Measurements from ENCODE around the gene PPP4R4.
"Not testable (repeated sequence)": the region's sequence is repeated elsewhere in the genome, so short reads cannot be mapped to it uniquely, and the experiment has no call there.

The PPP4R4 gene

DNA sequence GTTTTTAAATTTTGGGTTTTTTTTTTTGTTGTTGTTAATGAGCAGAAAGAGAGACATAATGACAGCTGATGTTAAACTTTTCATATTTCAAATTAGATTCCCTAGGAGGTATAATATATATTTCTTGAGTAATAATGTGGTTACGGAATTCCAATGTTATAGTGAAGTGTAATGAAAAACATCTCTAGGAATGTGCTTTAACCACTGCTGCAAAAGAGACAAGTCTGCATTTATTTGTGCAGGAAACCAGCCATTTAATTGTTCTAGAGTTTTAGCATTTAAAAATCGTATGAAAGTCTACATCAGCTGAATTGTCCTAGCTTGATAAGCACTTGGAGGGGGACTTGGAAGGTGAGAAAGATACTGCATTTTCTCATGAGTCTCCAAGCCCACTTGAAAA is 104.6 kb downstream of the PPP4R4 start:
- no peak for DNase-seq

- DNase-seq: no peak
These were observed 109.0 kb downstream of the PPP4R4 start for GRCh38 chr14:94282991-94283723.

- DNase-seq: no peak
These were observed 110.1 kb downstream of the PPP4R4 start for GRCh38 chr14:94284221-94284620.

- no peak for DNase-seq
These were observed 111.0 kb downstream of the PPP4R4 start for GRCh38 chr14:94285158-94285557.

GRCh38 chr14:94288610-94289465 is 114.7 kb downstream of the PPP4R4 start:
- no peak for DNase-seq

- no peak for DNase-seq
These were observed 116.1 kb downstream of the PPP4R4 start for GRCh38 chr14:94290197-94290596.

- no peak for DNase-seq
These were observed 117.2 kb downstream of the PPP4R4 start for GRCh38 chr14:94291159-94291905.

- DNase-seq: no peak
These were observed 117.9 kb downstream of the PPP4R4 start for GRCh38 chr14:94291906-94292525.

- no peak for DNase-seq
These were observed 118.4 kb downstream of the PPP4R4 start for GRCh38 chr14:94292526-94292871.

GRCh38 chr14:94292872-94293577 is 118.9 kb downstream of the PPP4R4 start, which contains the start of gene SERPINA10:
SERPINA10 (minus strand) TSS chr14:94293268; CDS start chr14:94290593, 2,675 bp downstream.
- no peak for DNase-seq

DNA sequence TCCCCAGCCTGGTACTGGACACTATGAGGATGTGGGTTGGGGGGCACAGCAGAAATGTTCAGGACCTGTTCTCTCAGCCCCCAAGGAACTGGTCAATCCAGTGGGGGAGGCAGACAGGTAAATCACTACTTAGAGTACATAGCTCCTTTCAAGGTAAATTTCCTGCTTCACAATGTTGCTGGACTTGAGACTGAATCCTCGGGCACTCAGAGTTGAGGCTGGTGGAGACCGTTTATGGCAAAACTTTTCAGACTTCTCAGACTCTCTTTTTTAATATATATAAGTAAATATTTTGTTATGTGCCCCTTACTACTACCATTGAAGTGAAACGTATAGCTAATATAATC is 119.4 kb downstream of the PPP4R4 start:
- no peak for DNase-seq

DNA sequence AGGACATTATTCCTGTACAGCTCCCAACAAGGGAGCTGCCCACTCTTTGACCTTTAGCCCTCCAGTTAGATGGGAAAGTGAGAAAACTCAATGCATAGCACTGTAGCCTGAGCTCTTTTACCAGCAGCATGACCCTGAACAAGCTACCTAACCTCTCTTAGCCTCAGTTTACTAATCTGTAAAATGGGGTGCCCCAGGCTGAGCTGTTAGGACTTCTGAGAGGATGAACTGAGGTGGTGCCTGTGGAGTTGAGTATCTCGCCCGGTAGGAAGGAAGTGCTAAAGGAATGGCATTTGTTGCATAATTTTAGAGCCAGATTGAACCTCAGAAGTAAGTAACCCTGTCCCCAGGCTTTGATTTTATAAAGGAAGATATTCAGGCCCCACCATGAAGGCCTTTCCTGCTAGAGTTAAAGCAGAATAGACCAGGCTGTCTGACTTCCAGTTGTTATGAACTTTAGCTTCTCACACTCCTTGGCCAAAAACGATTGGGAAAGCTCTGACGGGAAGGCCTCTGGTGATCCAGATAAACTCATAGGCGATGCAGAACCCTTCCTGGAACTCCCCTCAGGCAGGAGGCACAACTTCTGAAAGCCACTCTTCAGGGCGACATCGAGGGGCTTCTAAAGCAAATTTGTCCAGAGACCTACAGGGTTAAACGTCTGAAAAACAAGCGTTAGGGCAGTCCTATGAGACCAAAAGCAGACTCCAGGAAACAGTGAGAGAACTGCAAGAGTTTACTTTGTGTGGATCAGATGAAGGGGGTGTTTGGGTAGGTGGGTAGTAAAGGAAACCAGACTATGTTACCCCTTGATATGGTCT is 121.4 kb downstream of the PPP4R4 start:
- DNase-seq: no peak

- not testable (repeated sequence) for DNase-seq
These were observed 122.0 kb downstream of the PPP4R4 start for GRCh38 chr14:94296181-94296545.

DNA sequence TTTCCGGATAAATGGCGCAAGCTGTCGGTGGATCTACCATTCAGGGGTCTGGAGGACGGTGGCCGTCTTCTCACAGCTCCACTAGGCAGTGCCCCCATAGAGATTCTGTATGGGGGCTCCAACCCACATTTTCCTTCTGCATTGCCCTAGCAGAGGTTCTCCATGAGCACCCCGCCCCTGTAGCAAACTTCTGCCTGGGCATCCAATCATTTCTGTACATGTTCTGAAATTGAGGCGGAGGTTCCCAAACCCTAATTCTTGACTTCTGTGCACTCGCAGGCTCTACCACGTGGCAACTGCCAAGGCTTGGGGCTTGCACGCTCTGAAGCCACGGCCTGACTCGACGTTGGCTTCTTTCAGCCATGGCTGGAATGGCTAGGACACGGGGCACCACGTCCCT is 124.0 kb downstream of the PPP4R4 start:
- no peak for DNase-seq

DNA sequence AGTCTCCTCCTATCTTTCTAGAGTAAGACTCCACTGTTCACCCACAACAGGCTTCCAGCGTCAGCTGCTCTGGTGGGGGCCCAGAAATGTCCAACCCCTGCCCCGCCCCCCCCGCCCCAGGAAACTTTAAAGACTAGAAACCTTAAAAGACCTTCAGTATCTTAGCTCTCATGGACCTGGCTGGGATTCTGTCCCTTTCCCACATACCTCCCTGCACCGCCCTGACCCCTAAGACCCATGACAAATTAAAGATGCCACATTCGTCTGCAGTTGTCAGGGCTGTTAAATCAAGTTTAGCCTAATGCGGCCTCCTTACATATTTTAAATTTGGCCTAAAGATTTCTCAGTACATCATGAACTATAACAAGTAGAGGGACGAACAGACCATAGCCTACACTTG is 129.0 kb downstream of the PPP4R4 start:
- DNase-seq: no peak

GRCh38 chr14:94304243-94304642 is 130.1 kb downstream of the PPP4R4 start:
- no peak for DNase-seq

GRCh38 chr14:94305620-94306019 is 131.5 kb downstream of the PPP4R4 start:
- no peak for DNase-seq

DNA sequence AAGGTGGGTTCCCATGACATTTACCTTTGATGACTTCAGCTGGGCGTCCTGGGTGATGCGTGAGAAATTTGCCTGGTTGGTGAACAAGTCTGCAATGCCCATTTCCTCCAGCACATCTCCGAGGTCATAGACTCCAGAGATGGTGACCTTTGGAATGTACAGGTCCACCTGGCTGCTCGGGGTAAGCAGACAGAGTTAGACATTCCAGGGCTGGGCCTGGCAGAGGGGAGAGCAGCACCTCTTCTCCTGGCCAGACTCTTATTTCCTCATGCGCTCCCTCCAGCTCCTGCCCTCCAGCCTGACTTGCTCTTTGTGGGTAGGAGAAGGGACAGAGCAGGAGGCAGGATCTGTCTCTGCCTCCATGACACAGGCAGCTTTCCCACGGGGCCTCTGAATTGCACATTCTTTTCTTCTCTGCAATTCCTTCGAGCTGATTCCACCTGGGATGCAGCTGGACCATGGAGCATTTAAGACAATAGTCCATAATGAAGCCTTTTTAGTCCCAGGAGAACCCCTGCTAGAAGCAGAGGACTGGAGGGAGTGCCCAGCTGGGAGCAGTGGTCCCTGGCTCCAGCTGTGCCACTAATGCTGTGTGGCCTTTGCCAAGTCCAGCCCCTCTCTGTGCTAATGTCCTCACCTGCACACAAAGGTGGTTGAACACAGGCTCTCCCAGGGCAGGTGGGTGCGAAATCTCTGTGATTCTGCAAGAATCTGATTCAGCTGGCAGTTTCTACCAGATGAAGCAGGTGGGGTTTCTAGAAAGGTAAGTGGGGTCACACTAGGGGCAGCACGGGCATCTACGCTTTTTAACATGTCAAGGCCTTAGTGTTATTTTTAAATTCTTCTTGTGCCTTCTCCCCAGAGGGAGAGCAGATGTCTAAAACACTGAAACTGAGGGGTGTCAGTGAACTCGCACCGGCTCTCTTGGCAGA is 132.2 kb downstream of the PPP4R4 start:
- DNase-seq: no peak

- DNase-seq: no peak
These were observed 133.4 kb downstream of the PPP4R4 start for GRCh38 chr14:94307410-94307992.

DNA sequence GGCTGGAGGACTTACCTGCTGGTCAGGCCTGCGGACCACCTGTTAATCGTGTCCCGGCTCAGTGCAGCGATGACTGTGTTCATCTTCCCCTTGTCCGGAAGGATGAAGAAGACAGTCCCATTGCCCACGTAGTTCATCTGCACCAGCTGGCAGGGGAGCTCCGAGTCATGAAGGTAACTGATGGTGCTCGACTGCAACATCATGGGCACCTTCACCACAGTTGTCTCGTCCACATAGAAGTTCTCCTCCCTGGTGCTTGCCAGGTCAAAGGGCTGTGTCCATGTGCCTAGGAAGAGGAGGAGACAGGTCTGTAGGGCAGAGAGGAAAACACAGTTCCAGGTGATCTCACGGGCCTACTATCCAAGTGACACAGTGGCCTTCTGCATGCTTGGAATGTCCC is 135.6 kb downstream of the PPP4R4 start:
- DNase-seq: no peak

All from CD4-positive, alpha-beta T cell treated with Interleukin-10 for 1 hour (primary cell).